ENCODE measurements around the gene METRN.

Gene METRN

DNA sequence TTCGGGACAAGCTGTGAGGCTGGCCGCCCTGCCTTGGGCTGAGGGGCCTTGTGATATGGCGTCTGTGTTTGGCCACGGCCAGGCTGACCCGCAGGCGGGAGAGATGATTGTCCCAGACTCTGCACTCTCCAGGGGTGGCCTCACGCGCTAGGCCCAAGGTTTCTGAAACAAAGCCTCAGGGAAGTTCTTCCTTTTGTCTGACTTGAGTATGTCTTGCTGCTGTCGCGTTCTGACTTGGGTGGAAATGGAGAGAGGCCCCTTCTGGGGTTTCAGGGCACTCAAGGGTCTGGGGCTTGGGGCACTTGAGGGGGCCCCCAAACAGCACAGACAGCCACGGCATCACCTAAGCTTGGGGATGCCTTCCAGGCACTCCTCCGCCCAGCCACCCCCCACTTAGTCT lies 3.8 kb upstream of the METRN start:
- no peak for DNase-seq

DNA sequence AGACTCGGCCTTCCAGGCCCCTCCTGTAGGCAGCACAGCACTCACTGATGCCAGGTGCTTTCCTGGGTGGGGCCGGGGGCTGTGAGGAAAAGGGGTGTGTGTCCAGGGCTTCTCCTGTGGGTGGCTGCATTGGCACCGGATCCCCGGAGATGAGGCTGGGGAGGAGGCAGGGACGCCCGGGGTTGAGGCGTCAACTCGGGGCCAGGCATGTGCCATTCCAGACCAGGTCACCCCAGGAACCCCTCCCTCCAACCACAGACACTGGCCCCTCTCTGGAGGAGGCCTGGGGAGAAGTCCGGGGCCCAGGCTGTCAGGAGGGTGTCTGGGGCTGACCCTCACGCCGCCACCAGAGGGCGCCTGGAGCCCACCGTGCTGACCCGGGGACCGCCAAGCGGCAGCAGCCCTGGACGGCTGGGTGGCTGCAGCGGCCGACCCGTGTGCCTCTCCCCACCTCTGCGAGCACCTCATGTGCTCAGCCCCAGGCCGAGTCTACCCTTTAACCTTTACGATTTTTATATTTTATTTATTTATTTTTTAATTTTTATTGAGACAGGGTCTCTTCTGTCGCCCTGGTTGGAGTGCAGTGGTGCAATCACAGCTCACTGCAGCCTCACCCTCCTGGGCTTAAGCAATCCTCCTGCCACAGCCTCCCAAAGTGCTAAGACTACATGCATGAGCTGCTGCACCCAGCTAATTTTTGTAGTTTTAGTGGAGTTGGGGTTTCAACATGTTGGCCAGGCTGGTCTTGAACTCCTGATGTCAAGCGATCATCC lies 3.2 kb upstream of the METRN start:
- peak; percentile 85 for DNase-seq

DNA sequence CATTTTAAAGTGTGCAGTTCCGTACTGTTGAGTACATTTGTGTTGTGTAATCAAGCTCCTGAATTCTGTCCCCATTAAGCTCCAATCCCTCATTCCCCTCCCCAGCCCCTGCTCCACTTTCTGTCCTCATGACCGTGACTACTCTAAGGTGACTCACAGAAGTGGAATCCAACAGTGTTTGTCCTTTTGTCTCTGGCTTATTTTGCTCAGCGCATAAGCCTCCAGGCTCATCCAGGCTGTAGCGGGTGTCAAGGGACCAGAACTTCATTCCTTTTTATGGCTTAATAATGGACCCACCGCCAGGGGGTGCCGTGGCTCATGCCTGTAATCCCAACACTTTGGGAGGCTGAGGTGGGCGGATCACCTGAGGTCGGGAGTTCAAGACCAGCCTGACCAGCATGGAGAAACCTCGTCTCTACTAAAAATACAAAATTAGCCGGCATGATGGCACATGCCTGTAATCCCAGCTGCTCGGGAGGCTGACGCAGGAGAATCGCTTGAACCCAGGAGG lies 2.1 kb upstream of the METRN start:
- DNase-seq, result peak; percentile 75

DNA sequence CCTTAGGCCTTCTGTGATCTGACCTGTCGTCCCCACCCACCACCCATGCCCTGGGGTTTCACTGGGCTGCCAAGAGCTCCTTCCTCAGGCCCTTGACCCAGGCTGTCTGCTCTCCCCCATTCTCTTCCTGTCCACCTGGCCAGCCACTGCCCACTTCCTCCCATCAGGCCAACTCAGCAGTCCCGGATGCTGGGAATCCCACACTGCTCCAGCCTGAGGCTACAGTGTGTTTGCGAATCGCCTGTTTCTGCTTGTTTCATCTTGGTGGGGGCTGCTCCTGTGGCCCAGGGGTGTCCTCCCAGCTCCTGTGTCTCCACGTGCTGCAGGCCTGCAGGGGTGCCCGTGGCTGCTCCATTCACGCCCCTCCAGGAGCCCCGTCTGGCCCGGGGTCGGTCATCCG lies 839 bp upstream of the METRN start:
- no peak for DNase-seq

DNA sequence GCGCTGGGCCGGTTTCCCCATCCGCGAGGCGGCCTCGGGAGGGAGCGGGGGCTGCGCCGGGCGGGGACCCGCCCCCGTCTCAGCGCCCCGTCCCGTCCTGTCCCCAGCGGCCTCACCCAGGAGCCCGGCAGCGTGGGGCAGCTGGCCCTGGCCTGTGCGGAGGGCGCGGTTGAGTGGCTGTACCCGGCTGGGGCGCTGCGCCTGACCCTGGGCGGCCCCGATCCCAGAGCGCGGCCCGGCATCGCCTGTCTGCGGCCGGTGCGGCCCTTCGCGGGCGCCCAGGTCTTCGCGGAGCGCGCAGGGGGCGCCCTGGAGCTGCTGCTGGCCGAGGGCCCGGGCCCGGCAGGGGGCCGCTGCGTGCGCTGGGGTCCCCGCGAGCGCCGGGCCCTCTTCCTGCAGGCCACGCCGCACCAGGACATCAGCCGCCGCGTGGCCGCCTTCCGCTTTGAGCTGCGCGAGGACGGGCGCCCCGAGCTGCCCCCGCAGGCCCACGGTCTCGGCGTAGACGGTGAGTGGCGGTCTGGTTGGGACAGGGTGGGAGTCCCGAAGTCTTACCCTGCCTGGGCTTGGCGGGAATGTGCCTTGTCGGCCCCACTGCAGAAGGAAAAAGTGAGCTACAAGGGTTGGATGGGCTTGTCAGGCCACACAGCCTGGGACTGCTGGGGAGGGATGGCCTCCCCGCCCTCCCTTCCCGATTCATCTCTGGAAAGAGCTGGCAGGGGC lies 720 bp downstream of the METRN start:
- peak; percentile 69 for DNase-seq

DNA sequence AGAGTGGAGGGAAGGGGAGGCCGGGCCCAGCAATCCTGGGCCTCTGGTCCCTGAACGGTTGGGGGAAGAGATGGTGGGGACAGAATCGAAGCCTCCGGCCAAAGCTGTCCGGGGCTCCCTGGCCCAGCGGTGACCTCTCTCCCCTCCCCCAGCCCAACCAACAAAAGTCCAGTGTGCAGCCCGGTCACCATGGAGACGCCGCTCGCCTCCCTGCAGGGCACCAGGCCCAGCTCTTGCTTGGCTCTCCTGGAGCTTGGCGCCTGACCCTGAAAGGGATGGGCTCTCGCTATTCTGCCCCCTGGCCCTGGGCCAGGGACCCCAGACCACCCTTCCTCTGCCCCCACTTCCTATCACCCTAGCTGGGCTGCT lies 1.3 kb downstream of the METRN start:
- DNase-seq, result no peak

DNA sequence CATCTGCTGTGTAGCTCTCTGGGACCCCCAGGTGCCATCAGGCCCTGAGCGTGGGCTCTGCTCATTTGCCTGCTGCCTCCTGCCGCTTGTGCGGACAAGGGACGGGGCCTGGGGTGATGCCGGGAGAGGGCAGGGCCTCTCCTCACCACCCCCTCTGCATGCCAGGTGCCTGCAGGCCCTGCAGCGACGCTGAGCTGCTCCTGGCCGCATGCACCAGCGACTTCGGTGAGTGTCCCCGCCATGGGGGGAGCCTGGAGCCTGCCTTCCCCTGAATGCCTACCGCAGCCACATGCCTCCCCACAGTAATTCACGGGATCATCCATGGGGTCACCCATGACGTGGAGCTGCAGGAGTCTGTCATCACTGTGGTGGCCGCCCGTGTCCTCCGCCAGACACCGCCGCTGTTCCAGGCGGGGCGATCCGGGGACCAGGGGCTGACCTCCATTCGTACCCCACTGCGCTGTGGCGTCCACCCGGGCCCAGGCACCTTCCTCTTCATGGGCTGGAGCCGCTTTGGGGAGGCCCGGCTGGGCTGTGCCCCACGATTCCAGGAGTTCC lies 1.9 kb downstream of the METRN start:
- no peak for DNase-seq

DNA sequence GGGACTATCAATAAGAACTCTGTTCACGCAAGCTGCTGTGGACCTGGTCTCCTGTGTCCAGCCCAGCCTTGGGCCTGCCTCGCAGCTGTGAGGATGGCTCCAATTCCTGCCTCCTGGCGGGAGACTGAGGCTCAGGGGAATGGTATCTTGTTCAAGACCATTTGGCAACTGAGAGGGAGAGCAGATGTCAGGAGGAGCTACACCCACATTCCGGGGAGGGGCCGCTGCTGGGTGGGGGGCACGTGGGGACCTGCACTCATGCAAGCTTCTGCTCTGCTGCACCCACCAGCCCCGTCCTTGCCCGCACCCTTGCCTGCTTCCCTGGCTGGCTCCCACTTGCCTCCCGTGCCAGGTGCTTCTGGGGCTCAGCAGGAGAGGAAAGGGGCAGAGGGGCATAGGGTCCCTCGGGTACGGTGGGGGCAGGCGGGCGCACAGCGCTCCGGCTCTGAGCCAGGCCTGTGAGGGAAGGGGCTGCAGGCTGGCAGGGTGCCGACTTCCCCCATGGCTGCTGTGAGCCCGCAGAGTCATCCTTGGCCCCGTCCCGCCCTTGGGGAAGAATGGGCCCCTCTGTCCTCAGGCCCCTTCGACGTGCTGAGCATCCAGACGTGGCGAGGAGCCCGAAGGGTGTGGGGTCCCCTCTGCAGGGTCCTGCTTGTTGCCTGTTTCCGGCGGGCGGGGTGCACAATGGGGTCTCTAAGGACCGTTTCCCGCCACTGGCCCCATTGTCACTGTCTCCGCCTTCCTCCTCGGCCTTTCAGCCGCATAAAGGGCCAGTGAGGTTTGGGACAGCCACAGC lies 2.7 kb downstream of the METRN start:
- no peak for DNase-seq

DNA sequence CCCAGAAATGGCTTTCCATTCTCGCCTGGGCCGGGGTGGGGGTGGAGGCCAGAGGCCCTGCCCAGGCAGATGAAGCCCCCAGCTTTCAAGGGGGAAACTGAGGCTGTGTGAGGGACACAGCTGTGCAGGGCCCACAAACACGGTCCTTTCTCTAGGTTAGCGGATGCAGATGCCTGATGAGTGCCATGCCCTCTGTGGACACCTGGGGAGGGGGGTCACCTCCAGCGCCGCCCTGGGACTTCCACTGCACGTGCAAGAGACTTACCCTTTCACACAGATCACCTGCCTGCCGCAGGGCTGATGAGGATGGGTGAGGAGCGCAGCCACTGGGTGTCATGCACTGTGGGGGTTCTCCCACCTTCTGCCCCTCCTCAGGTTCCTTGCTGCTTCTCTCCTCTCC lies 3.5 kb downstream of the METRN start:
- DNase-seq, result no peak

DNA sequence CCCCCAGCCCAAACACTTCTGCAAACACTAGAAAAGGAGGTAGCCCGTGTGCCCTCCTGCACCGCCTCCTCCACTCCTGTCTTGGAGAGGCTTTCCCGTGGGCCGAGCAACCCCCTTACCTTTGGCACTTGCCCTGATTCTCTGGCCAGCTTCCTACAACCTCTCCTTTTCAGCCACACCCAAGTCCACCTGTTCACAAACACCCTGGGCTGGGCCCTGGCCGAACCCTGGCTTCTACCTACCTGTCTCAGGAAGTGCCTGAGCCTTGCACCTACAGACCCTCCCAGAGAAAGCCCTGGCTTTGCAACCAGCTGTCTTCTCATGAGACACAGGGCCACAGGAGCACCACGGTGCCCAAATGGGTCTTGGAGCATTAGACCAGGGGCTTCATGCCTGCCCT lies 4.0 kb downstream of the METRN start:
- no peak for DNase-seq

DNA sequence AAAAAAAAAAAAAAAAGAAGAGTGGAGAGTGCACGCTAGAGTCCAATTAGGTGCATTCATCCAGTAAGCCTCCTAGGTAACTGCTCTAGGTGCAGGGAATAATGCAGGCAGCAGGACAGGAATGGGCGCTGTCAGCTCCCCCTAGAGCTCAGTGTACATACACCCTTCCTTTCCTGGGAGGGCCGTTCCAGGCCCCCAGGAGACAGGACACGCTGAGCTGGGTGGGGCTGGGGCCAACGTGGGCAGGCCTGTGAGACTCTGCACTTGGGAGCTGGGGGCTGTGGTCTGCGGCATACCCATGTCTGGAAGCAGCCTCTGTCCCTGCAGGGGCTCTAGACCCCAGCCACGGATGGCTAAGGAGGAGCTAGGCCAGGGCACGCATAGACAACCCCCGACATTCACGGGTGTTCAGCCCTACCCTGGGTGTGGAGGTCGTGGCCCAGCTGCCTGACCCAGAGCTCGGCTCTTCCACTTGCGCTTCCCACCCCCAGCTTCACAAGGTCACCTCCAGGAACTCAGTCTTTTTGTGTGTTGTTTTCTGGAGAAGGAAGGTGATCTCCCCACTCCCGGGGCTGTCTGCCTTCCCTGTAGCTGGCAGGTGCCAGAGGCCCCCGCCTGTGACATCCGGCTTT lies 5.0 kb downstream of the METRN start:
- peak; percentile 60 for DNase-seq

DNA sequence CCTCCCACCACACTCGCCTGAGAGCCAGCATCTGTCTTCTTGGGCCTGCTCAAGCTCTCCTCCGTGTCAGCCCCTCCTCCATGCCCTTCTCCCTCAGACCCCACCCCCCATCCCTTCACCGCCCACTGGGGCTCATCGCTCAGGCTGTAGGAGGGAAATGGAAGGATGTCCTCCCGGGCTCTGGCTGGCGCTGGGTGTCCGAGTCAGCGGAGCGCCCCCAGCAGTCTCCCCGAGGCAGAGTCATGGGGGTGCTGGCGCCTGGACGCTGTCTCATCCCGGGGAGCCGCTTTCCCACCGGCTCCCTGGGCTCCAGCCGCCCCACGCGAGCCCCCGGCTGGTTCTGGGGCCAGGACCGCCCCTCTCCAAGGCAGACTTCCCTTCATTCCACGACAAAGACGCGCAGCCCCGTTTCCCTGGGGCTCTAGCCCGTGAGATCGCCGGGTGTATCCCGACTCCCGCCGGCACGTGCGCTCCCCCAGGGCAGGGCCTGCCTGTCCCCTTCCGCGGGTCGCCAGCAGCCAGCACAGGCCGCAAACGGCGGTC lies 5.6 kb downstream of the METRN start:
- DNase-seq, result peak; percentile 89

DNA sequence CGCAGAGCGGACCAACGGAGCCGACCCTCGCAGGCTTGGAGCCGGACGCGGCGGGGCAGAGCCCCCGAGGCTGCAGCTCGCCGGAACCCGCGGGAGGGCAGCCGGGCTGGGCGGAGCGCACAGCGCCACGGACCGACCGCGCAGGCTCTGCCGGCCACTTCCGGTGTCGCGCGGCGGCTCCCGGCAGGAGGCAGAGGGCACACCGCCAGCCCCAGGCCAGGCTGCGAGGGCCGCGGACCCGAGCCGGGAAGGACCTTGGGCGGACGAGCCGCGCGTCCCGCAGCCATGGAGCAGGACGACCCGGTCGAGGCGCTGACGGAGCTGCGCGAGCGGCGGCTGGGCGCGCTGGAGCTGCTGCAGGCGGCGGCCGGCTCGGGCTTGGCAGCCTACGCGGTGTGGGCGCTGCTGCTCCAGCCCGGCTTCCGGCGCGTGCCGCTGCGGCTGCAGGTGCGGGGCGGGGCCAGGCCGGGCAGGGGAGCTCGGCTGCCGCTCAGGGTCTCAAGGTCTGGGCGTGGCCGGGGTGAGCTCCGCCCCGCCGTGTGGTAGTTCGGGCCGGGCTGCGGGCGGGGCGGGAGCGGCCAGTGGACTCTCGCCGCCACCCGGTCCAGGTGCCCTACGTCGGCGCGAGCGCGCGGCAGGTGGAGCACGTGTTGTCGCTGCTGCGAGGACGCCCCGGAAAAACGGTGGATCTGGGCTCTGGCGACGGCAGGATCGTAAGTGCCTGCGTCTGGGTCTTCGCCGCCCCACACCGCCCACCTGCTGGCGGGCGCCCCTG lies 6.3 kb downstream of the METRN start, which contains the start of gene ANTKMT:
Gene ANTKMT, plus strand, starts transcription at position 157 of the 775 bp plus-strand sequence. Its CDS starts 129 bp downstream, at position 286.
- peak; percentile 99 for DNase-seq

DNA sequence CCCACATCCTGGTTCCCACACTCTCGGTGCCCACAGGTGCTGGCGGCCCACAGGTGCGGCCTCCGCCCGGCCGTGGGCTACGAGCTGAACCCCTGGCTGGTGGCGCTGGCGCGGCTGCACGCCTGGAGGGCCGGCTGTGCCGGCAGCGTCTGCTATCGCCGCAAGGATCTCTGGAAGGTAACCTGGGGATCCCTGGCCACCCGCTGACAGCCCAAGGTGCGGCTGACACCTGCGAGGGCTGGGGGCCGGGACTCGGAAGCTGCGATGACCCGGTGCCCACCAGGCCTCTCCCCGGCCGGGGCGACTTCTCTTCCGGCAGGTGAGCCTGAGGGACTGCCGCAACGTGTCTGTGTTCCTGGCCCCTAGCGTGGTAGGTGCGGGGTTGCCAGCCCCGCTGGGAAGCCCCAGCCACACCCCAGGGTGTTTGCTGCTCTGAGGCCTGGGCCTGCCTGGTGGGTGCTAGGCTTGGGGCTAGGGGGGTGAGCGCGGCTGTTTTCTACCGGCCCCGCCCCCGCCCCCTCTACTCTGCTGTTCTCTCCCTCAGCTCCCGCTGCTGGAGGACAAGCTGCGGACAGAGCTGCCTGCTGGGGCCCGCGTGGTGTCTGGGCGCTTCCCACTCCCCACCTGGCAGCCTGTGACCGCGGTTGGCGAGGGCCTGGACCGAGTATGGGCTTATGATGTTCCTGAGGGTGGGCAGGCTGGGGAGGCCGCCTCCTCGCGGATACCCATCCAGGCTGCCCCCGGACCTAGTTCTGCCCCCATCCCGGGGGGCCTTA lies 7.0 kb downstream of the METRN start:
- DNase-seq, result no peak

DNA sequence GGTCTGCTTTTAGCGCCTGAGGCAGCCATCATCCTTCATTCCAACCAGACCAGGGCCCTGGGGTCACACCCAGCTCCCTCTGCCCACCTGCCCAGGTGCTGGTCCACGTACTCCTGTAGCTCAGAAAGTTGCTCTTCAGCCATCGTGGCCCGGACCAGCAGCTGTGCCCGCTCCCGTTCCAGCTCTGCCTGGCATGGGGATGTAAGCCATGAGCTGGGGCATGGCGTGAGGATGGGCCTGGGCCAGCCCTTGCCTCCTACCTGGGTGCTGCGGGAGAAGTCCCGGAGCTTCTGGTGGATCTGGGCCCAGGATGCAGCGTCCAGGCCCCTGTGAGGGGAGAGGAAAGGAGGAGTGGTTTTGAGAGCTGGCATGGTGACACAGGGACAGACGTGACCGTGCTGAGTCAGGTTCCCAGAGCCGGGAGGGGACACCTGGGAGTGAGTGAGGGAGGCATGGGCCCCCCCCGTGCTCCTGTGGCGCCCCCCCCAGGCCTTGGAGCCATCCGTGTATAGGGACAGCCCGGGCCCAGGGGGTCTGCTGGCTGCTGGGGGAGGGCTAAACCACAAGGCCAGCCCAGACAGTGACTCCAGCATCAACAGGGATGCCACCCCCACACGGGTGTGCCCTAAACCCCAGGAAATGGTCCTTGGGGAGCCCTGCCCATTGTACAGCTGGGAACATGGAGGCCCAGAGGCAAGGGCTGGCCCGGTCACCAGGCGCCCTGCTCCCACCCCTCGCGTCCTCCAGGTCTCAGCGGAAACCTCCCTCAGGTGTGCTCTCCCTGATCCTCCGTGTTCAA lies 8.1 kb downstream of the METRN start:
- no peak for DNase-seq

DNA sequence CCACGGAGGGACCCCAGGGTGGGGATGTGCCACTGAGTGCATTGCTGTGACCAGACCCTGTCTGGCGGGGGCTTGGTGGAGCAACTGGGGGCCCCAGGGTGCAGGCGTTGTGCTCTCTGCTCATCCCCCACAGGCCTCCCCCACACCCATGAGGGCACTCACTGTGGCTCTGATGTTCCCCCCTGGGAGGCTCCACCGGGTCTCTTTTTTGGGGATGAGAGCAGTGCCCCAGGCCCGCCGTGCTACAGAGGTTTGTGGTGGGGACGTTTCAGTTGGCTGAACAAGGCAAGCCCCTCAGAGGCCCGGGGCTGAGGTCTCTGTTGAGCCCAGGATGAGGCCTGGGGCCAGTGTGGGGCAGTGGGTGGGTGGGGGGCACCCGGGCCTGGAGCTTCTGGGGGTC lies 8.8 kb downstream of the METRN start:
- DNase-seq, result no peak

DNA sequence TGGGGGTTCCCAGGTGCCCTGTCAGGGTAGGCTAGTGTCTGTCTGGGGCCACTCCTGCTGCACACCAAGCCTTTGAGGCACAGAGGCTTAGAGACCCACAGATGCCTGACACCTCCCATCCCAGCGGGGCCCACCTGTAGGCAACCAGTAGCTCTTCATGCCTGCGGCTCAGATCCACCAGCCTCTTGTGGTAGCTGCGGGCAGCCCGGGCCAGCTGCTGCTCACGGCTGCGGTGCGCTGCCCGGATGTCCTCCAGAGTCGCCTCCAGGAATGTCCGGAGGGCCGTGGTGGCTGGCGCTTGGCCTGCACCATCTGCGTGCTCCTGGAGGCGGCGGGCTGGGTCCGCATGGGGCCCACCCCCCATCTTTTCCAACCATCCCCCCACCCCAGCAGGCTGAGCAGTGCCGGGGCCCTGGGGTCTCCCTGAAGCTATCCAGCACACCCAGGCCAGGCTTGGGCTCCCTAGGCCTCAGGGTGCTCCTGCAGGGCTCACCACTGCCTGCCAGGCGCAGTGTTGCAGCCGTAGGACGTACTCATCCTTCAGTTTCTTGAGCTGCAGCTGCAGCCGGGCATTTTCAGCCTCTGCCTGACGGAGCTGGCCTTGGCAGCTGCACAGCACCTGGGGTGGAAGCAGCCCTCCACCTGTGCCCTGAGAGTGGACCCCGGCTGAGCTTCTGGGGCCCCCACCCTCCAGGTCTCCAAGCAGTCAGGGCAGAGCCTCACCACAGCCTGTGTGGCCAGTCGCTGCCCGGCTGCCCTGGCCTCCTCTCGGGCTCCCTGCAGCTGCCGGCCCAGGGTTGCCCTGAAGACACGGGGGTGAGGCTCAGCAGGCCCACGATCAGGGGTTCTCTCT lies 9.5 kb downstream of the METRN start:
- DNase-seq, result no peak

DNA sequence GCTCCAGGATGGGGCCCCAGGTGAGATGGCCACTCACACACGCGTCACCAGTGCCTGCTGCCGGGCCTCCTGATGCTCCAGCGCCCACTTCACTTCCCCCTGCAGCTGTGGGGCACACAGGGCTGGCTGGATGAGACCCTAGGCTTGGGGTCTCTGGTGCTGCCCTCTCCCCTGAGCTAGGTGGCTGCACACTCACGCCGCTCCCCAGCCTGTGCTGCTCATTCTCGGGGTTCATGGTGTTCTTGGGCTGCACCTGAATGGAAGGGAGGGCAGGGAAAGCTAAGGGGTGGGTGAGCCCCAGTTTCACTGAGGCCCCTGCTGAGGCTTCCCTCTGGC lies 10.1 kb downstream of the METRN start:
- no peak for DNase-seq
